HG02610 (cell line): ENCODE measurements around the gene DOCK3.

ENCODE experiments used
- ATAC-seq: cut with Tn5 transposase; IDR thresholded peaks from one replicate; pipeline ENCODE4 v1.9.1; 2021; ENCODE audit warnings: mild to moderate bottlenecking, moderate library complexity; ENCODE audit not compliant: unreplicated experiment

Gene DOCK3

GRCh38 chr3:51395493-51396213 is 720.9 kb downstream of the DOCK3 start:
- ATAC-seq = no peak

- ATAC-seq = no peak
These were observed 721.7 kb downstream of the DOCK3 start for GRCh38 chr3:51396401-51396800.

DNA sequence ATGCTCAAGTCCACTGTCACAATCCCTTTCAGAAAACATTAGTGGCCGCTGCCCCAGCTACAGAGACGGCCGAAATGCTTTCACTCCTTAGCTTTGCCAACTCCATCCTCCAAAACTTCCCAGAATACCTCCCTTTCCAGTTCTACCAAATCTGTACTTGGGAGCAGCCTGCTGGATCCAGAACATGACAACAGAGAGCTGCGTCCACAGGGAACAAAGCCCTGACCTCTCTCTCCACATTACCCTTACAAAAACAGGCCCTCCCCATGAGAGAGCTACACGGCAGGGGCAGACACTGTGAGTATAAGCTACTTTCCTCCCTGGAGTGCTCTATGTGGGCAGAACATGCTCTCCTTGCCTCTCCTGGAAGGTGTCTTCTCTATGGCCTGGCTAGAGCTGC is 722.7 kb downstream of the DOCK3 start:
- no peak for ATAC-seq

GRCh38 chr3:51398595-51399310 is 724.0 kb downstream of the DOCK3 start:
- ATAC-seq = no peak

- ATAC-seq = no peak
These were observed 725.4 kb downstream of the DOCK3 start for GRCh38 chr3:51400166-51400565.

- no peak for ATAC-seq
These were observed 727.0 kb downstream of the DOCK3 start for GRCh38 chr3:51401735-51402134.

DNA sequence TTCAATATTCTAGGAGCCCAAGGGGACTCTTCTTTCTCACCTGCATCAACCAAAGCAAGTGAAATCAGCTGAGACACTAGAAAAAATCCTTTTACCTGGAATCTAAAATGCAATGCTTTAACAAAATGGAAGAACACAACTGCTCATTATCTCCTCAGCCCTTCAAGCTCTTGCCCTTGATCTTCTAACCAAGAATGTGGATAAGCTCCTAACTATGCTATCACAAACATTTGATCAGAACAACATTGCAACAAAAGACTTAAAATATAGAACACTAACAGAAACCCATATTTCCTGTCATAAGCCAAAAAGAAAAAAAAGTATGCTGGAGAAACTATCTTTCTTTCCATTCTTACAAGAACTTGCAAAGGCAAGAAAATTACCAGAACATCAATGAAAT is 728.9 kb downstream of the DOCK3 start:
- no peak for ATAC-seq

DNA sequence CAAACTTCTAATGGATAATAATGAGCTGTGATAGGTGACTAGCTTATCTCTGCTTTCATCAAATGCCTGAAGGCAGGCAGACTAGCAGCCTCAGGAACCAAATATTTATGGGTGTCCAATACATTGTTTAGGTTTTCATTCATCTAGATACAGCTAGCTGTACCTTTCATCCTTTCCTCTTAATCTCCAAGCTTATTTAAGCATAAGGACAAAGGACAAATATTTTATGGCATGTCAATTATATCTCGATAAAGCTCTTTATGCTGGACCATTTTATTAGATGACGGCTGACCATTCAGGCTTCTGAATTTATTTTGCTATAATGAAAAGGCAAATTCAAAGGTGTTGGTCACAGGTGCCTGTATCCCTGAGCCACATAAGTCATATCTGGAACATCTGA is 733.3 kb downstream of the DOCK3 start:
- ATAC-seq = no peak

GRCh38 chr3:51408813-51409212 is 734.1 kb downstream of the DOCK3 start:
- no peak for ATAC-seq

- ATAC-seq = no peak
These were observed 747.5 kb downstream of the DOCK3 start for GRCh38 chr3:51422211-51422610.

DNA sequence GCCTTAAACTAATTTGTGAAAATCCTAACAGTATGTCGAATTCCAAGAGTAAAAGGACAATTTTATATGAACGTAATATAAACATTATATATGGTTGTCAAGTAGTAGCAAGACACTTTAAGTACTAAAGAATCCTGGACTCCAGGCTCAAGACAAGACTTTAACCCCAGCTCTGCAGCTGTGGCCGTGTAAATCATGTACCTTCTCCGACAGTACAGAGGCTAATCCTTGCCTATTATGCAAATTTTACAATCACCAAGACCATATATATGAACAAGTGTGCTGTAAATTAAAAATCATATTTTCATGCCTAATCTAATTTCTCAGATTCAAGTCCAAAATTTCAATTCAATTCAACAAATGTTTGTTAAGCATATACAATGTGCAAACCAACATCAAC is 752.2 kb downstream of the DOCK3 start:
- no peak for ATAC-seq

DNA sequence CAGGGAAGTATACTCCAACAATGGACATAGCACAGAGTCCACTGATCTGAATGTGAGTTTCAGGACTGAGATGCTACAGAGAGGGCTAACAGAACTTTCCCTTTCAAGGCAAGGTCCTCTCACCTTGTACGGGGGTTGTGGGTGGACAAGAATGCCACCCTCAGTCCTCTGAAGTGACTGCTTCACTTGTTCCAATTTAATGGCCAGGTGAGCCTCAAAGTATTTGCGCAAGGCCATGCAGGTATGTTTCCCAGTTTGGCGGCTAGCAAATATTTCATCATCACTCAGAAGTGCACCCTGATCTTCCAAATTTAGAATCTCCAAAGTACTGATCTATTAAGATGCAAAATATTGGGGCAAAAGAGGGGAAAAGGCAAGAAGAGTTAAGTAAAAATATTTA is 754.4 kb downstream of the DOCK3 start:
- no peak for ATAC-seq
